IPS-15b (cell line): ENCODE data around the gene MARCHF4.

Experiments
- H3K27me3 ChIP-seq: one replicate; pipeline ENCODE4 v1.6.1; 2013; ENCODE audit warnings: low read length; ENCODE audit not compliant: control insufficient read depth, insufficient read depth
- H3K36me3 ChIP-seq: one replicate; pipeline ENCODE4 v1.6.1; 2013; ENCODE audit warnings: low read length; ENCODE audit not compliant: control insufficient read depth, insufficient read depth
- H3K4me1 ChIP-seq: one replicate; pipeline ENCODE4 v1.6.1; 2013; ENCODE audit warnings: mild to moderate bottlenecking, low read length; ENCODE audit not compliant: control insufficient read depth, insufficient read depth
- H3K4me3 ChIP-seq: one replicate; pipeline ENCODE4 v1.5.1; 2013; ENCODE audit warnings: low read depth, low read length
- H3K9ac ChIP-seq: one replicate; pipeline ENCODE4 v1.6.1; 2013; ENCODE audit warnings: low read depth, mild to moderate bottlenecking, low read length
- H3K9me3 ChIP-seq: one replicate; pipeline ENCODE4 v1.6.1; 2013; ENCODE audit warnings: mild to moderate bottlenecking, low read length; ENCODE audit not compliant: control insufficient read depth, insufficient read depth

Gene MARCHF4

DNA sequence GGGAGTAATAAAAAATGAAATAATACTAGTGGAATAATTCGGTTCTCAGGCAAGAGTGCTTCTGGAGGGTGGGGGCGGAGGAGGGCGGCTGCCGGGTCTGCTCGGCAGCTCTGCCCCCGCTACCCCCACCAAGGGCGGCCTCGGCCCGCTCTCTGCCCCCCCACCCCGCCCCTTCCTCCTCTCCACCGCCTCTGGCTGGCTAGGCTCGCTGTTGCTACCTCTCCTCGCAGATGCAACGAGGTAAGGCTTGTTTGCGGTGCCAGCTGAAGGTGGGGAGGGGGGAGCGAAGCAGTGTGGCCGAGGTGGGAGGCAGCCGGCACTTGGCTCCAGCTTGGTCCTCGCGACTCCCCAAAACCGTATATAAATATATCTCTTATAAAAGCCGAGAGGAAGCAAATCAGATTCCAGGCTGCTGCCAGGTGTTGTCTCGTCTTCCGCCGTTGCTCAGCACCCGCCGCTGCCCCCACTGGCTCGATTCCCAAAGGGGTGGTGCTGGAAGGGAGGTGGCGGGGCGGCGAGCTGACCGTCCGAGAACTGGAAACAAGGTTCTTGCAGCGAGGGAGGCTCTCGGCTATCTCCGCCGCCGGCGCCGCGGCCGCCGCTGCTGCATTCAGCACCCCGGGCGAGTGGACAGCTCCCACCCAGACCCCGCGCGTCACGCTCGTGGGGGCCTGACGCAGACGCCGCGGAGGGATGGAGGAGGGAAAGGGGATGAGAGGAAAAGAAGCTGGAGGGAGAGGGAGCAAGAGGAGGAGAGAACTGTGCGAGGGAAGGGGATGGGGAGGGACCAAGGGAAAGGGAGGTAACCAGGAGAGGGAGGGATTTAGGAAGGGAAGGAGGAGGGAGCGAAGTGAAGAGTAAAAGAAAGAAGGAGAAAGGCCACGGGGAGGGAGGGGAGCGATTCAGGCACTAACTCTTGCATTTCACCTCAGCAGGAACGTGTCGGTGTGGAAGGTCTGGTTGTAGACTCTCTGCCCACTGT lies at the start of gene MARCHF4:
TSS of gene MARCHF4 (minus strand) at position 763 of the 982 bp plus-strand sequence. CDS start 2,223 bp downstream, outside the sequence.
- Histone ChIP-seq H3K27me3 (peaks cover 52% of the 10 kb centered on the region), H3K4me3 (peak within 1 kb of the TSS; percentile 69), H3K9ac (no peak within 1 kb of the TSS), H3K36me3 (no peaks in the 10 kb centered on the region), H3K4me1 (peaks cover 4% of the 10 kb centered on the region), H3K9me3 (no peaks in the 10 kb centered on the region)

- no peaks in the 10 kb centered on the region for H3K9me3 ChIP-seq
- no peaks in the 10 kb centered on the region for H3K27me3 ChIP-seq
- H3K4me1 ChIP-seq, result no peaks in the 10 kb centered on the region
- H3K36me3 ChIP-seq, result peaks cover 27% of the 10 kb centered on the region
- no peak overlapping the region for H3K9ac ChIP-seq
- H3K4me3 ChIP-seq, result no peak overlapping the region
Measured at GRCh38 chr2:216420367-216421101, 48.3 kb upstream of the MARCHF4 start.

GRCh38 chr2:216418981-216419380 lies 46.7 kb upstream of the MARCHF4 start:
- peaks cover 16% of the 10 kb centered on the region for H3K36me3 ChIP-seq
- H3K4me1 ChIP-seq, result no peaks in the 10 kb centered on the region
- H3K9ac ChIP-seq, result no peak overlapping the region
- H3K9me3 ChIP-seq, result no peaks in the 10 kb centered on the region
- no peak overlapping the region for H3K4me3 ChIP-seq
- no peaks in the 10 kb centered on the region for H3K27me3 ChIP-seq

DNA sequence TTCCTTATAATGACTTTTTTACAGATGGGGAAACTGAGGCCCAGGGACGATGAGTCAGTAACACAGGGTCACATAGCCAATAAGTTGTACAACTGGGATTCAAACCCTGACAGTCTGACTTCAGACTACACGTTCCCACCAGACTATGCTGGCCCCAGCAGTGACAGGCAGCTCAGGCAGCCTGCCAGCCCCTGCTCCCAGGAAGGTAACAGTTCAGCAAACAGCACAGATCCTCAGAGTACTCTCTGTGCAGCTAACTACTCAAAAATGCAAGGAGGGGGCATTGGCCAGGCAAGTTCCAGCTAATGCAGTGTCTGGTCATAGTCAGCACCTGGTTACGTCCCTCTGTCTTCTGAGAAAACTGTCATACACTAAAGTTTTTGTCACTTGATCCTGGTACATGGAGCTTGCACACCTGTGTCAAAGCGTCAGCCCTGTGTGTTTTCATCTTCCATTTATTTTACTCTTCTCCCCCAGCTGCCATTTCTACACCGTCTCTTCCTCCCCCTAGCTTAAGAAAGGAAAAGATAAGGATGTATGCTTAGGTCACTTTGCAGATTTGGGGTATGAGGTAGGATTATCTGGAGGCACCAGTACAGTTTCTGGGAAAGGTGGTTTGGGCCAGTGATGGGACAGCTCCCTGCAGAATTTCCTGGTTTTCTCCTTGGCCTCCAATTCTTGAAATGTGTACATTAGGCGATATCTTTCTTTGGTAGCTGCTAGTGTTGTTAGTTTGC lies 44.5 kb upstream of the MARCHF4 start:
- Histone ChIP-seq H3K4me1 (peaks cover 3% of the 10 kb centered on the region), H3K4me3 (no peak overlapping the region), H3K27me3 (no peaks in the 10 kb centered on the region), H3K36me3 (peaks cover 7% of the 10 kb centered on the region), H3K9me3 (no peaks in the 10 kb centered on the region), H3K9ac (no peak overlapping the region)

- Histone ChIP-seq H3K4me3 (no peak overlapping the region), H3K9me3 (no peaks in the 10 kb centered on the region), H3K4me1 (peaks cover 4% of the 10 kb centered on the region), H3K27me3 (no peaks in the 10 kb centered on the region), H3K36me3 (peaks cover 7% of the 10 kb centered on the region), H3K9ac (no peak overlapping the region)
Measured at GRCh38 chr2:216415541-216415940, 43.3 kb upstream of the MARCHF4 start.

- no peaks in the 10 kb centered on the region for H3K9me3 ChIP-seq
- H3K9ac ChIP-seq, result no peak overlapping the region
- H3K27me3 ChIP-seq, result no peaks in the 10 kb centered on the region
- peaks cover 4% of the 10 kb centered on the region for H3K4me1 ChIP-seq
- peaks cover 7% of the 10 kb centered on the region for H3K36me3 ChIP-seq
- H3K4me3 ChIP-seq, result no peak overlapping the region
Measured at GRCh38 chr2:216414772-216415319, 42.6 kb upstream of the MARCHF4 start.

DNA sequence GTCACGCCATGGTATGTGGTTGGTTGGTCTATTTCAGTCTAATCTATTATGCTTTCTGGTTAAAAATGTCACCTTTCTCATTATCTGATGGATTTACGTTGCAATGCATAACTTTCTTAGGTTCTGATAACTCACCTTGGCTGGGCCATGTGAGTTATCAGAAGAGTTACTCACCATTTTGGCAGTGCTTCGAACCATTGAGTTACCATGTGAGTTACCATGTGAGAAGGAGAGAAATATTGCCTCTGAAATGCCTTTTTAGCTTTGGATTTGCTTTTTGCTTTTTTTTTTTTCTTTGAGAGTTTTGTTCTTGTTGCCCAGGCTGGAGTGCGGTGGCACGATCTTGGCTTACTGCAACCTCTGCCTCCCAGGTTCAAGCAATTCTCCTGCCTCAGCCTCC lies 41.6 kb upstream of the MARCHF4 start:
- Histone ChIP-seq H3K9ac (no peak overlapping the region), H3K36me3 (peaks cover 7% of the 10 kb centered on the region), H3K4me1 (peaks cover 4% of the 10 kb centered on the region), H3K9me3 (no peaks in the 10 kb centered on the region), H3K27me3 (no peaks in the 10 kb centered on the region), H3K4me3 (no peak overlapping the region)

DNA sequence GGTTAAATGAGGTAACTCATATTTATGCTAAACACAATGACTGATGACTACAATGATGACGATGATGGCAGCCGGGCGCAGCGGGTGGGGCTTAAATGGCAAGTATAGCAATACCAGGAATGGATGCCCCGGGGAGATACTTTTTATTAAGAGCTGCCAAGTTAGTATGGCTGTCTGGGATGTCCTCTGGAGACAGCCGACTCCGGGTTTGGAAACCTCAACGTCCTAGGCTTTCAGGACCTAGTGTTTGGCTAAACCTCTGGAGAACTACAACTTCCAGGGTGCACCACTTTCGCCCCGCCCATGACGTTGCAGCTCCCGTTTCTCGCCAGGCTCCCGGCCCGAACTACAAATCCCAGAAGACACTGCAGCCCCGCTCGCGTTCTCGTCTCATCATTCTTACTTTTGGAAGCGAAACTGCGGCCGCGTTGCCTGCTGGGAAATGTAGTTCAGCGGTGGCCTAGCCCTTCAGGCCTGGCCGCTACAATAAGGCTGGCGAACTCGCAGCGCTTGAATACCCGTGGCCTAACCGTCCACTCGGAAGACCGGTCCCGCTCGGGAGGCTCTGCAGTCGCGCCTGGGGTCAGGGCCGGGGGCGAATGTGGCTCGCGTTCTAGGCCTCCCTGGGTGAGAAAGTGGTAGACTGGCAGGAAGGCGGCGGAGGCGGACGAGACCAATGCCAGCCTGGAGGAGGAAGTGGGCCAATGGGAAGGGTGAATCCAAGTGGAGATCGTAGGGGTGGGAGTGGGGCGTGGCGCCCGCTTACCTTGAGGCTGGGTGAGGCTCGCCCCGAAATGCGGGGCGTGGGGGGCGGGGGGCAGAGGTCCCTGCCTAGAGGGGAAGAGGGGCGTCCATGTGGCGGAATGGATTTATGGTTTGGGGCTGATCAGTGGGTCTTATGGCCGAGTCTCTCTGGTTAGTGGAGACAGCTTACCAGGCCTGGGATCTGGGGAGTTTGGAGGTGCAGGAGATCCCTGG lies 40.0 kb upstream of the MARCHF4 start, which contains the start of gene SMARCAL1:
TSS of gene SMARCAL1 (plus strand) at position 463 of the 978 bp plus-strand sequence. CDS start 2,221 bp downstream, outside the sequence.
- no peaks in the 10 kb centered on the region for H3K27me3 ChIP-seq
- H3K36me3 ChIP-seq, result peaks cover 7% of the 10 kb centered on the region
- H3K9ac ChIP-seq, result peak within 1 kb of the TSS; percentile 98
- no peaks in the 10 kb centered on the region for H3K9me3 ChIP-seq
- H3K4me1 ChIP-seq, result peaks cover 4% of the 10 kb centered on the region
- peak within 1 kb of the TSS; percentile 97 for H3K4me3 ChIP-seq

DNA sequence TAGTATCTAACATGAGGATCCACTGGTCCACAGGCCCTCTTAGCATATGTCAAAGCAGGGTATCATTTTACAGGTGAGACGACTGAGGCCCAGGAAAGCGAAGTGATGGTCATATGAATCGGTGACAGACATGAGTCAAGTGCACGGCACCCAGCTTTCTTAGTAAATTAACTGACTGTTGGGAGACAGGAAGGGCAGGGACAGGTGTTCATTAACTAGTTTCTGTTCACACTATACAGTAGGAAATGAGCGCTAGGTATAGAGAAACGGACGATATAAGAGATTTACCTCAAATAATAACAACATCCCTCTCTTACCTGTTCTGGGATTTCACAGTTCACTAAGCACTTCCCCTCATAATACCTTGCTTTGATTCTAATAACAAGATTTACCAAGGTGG lies 38.3 kb upstream of the MARCHF4 start:
- Histone ChIP-seq H3K27me3 (no peaks in the 10 kb centered on the region), H3K9ac (no peak overlapping the region), H3K4me3 (no peak overlapping the region), H3K36me3 (no peaks in the 10 kb centered on the region), H3K4me1 (peaks cover 4% of the 10 kb centered on the region), H3K9me3 (no peaks in the 10 kb centered on the region)

- Histone ChIP-seq H3K36me3 (no peaks in the 10 kb centered on the region), H3K27me3 (no peaks in the 10 kb centered on the region), H3K4me1 (peaks cover 4% of the 10 kb centered on the region), H3K9ac (no peak overlapping the region), H3K4me3 (no peak overlapping the region), H3K9me3 (no peaks in the 10 kb centered on the region)
Measured at GRCh38 chr2:216408426-216409290, 36.4 kb upstream of the MARCHF4 start.
